Measurements from ENCODE around the gene SCAPER. TPM values are rescaled to one million over a fixed set of nuclear protein-coding genes. Genes with fewer than 3 reads are reported as not detected.

The SCAPER gene
- total and polyA plus RNA-seq, 2 of the 4 experiments (the other 2 are of a cell fraction) = 2.9 to 9.7 TPM

DNA sequence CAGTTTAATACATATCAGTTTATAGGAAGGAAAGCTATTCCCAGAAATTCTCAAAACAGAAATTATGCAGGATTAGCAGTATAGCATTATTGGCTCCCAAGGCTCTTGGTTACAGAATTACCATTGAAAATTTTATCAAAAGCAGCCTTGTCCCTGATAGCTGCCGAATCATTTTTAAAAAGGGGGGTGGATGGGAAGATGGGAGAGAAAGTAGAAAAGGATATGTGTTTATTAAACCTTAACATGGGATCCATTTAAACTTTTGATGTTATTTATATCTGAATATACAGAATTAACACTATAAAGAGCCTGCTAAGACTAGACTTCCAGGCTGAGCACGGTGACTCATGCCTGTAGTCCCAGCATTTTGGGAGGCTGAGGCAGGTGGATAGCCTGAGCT is 37.2 kb upstream of the SCAPER start:
- DNase-seq (no peak), ATAC-seq (ENCODE audit: low read depth) (no peak)
- peaks cover 5% of the 10 kb centered on the region; the same call in 1 of the 2 replicates for H3K36me3 ChIP-seq (ENCODE audit: control insufficient read depth, insufficient read depth, low read length)
- no peak overlapping the region for H2AFZ ChIP-seq (replicated peaks; ENCODE audit: low read length, poor library complexity)
- H3K9ac ChIP-seq (ENCODE audit: low read depth, low read length) = no peak overlapping the region
- no peak overlapping the region for H2BK15ac ChIP-seq (ENCODE audit: low read depth, low read length)
- H2AK9ac ChIP-seq (replicated peaks; ENCODE audit: low read depth, low read length, poor library complexity) = no peak overlapping the region
- H2BK5ac ChIP-seq (ENCODE audit: low read depth, low read length, poor library complexity, severe bottlenecking) = no peak overlapping the region
- intact Hi-C loops (cut with micrococcal nuclease) = no loop called here
- in situ Hi-C loops (cut with MboI; ENCODE audit: low sequenced_read_pairs) = no loop called here
- H3K23ac ChIP-seq (ENCODE audit: low read depth, low read length) = no peak overlapping the region
- H3K9me3 ChIP-seq (ENCODE audit: control insufficient read depth, insufficient read depth, low read length) = no peaks in the 10 kb centered on the region
- H4K91ac ChIP-seq (ENCODE audit: insufficient read depth, low read depth, low read length) = no peak overlapping the region
- H2BK120ac ChIP-seq (ENCODE audit: low read depth, low read length) = no peak overlapping the region
- H3K18ac ChIP-seq (ENCODE audit: low read depth, low read length) = no peak overlapping the region
- H3K27ac ChIP-seq (ENCODE audit: insufficient read depth, low read length) = no peak overlapping the region
- H4K8ac ChIP-seq (ENCODE audit: low read depth in 2 of 2, low read length in 2 of 2) = no peak overlapping the region
- peaks cover 7% of the 10 kb centered on the region for H3K4me1 ChIP-seq (ENCODE audit: control insufficient read depth, insufficient read depth, low read length)
- ChIA-PET POLR2A (ENCODE audit: unreplicated experiment) (no interaction called here), CTCF (interaction anchor here (1.2 to 1.9 kb wide), 2 partner anchors 8 to 11 kb away, joined by 3 to 5 read pairs; partner anchors contain the start of gene RCN2)
- H3K14ac ChIP-seq (replicated peaks; ENCODE audit: low read depth, low read length) = no peak overlapping the region
- no peaks in the 10 kb centered on the region for H3K27me3 ChIP-seq (ENCODE audit: control insufficient read depth, insufficient read depth, low read length)
- no peak overlapping the region for H3K4me2 ChIP-seq (ENCODE audit: low read depth, low read length)
- BruUV-seq (replicated peaks) = no TSS peak
- H2AK5ac ChIP-seq (ENCODE audit: low read depth, low read length) = no peak overlapping the region
- H3K56ac ChIP-seq (ENCODE audit: extremely low read depth, insufficient read depth, low read length) = no peak overlapping the region
- no CpG with 5 or more reads among the region's 2 CpGs for WGBS, 2 experiments (ENCODE audit: extremely low coverage in 2 of 2, insufficient read length in 1 of 2)
- TF ChIP-seq MAFK (IDR thresholded peaks at IDR 0.05; ENCODE audit: low read depth, low read length) = no peak
- TF ChIP-seq MAZ (IDR thresholded peaks at IDR 0.05; ENCODE audit: borderline replicate concordance, low read depth, low read length) = no peak
- TF ChIP-seq, protein P1, sequence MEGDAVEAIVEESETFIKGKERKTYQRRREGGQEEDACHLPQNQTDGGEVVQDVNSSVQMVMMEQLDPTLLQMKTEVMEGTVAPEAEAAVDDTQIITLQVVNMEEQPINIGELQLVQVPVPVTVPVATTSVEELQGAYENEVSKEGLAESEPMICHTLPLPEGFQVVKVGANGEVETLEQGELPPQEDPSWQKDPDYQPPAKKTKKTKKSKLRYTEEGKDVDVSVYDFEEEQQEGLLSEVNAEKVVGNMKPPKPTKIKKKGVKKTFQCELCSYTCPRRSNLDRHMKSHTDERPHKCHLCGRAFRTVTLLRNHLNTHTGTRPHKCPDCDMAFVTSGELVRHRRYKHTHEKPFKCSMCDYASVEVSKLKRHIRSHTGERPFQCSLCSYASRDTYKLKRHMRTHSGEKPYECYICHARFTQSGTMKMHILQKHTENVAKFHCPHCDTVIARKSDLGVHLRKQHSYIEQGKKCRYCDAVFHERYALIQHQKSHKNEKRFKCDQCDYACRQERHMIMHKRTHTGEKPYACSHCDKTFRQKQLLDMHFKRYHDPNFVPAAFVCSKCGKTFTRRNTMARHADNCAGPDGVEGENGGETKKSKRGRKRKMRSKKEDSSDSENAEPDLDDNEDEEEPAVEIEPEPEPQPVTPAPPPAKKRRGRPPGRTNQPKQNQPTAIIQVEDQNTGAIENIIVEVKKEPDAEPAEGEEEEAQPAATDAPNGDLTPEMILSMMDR (conservative IDR thresholded peaks at IDR 0.05; ENCODE audit: low read depth, low read length) = no peak
- TF ChIP-seq ELK1 (IDR thresholded peaks at IDR 0.05; ENCODE audit: borderline replicate concordance, low read depth, low read length) = no peak
- no peak for TF ChIP-seq FOS (IDR thresholded peaks at IDR 0.05; ENCODE audit: low read depth, low read length)
- no peak for TF ChIP-seq RCOR1 (IDR thresholded peaks at IDR 0.05; ENCODE audit: insufficient replicate concordance, low read length)
- no peak for TF ChIP-seq NFE2L2 (IDR thresholded peaks at IDR 0.05; ENCODE audit: low read depth, low read length)
- no peak for TF ChIP-seq MXI1 (IDR thresholded peaks at IDR 0.05; ENCODE audit: borderline replicate concordance, low read depth, low read length)
- no peak for TF ChIP-seq RAD21 (IDR thresholded peaks at IDR 0.05; ENCODE audit: low read length)
- TF ChIP-seq CHD1 (IDR thresholded peaks at IDR 0.05; ENCODE audit: low read depth, low read length) = no peak
- TF ChIP-seq POLR2A (IDR thresholded peaks at IDR 0.05; ENCODE audit: low read depth, low read length) = no peak
- TF ChIP-seq CEBPB (IDR thresholded peaks at IDR 0.05; ENCODE audit: low read depth, low read length) = no peak
- no peak for TF ChIP-seq RFX5 (IDR thresholded peaks at IDR 0.05; ENCODE audit: low read depth, low read length)
- TF ChIP-seq, protein P2, sequence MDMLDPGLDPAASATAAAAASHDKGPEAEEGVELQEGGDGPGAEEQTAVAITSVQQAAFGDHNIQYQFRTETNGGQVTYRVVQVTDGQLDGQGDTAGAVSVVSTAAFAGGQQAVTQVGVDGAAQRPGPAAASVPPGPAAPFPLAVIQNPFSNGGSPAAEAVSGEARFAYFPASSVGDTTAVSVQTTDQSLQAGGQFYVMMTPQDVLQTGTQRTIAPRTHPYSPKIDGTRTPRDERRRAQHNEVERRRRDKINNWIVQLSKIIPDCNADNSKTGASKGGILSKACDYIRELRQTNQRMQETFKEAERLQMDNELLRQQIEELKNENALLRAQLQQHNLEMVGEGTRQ (IDR thresholded peaks at IDR 0.05; ENCODE audit: low read depth, low read length) = no peak
- no peak for TF ChIP-seq SMC3 (IDR thresholded peaks at IDR 0.05; ENCODE audit: low read depth, low read length)
- no peak overlapping the region for H4K5ac ChIP-seq (ENCODE audit: low read depth, low read length)
- dilution Hi-C loops (cut with HindIII; ENCODE audit: low sequenced_read_pairs, unreplicated experiment) = no loop called here
- H3K9me1 ChIP-seq (ENCODE audit: insufficient read depth, low read length) = peaks cover 3% of the 10 kb centered on the region
- H3K79me1 ChIP-seq (ENCODE audit: low read depth in 1 of 2, low read length in 2 of 2) = peaks cover 3 to 17% of the 10 kb centered on the region in 2 experiments; a peak in 3 of 4 replicates
- H3K4me3 ChIP-seq (ENCODE audit: insufficient read depth, low read depth, low read length) = no peak overlapping the region
- H4K20me1 ChIP-seq (ENCODE audit: insufficient read depth, low read length) = peaks cover 2% of the 10 kb centered on the region
- H2BK20ac ChIP-seq (ENCODE audit: low read depth, low read length) = no peak overlapping the region
- no peak overlapping the region for H3K4ac ChIP-seq (ENCODE audit: low read depth, low read length)
